Prostate gland (tissue), 2 donors: ENCODE measurements around the gene INAFM2. TPM values are rescaled to one million over a fixed set of nuclear protein-coding genes. Genes with fewer than 3 reads are reported as not detected.

Experiments
- DNase-seq: peaks from one replicate; pipeline ENCODE4 v3.0.0-alpha.2; 2019; ENCODE audit warnings: low spot score
- H3K27ac ChIP-seq, 2 donors: fragments of 200-600 bp; sonication (generic); 2 replicates each; pipeline ENCODE4 v1.5.1; 2017 to 2019
- H3K27me3 ChIP-seq: fragments of 200-600 bp; sonication (generic); replicated peaks from 2 replicates; pipeline ENCODE4 v1.5.1; 2019; ENCODE audit not compliant: insufficient read depth
- H3K36me3 ChIP-seq, 2 donors: fragments of 200-600 bp; sonication (generic); 1 replicate in 1 of 2; 2 replicates in 1 of 2; pipeline versions ENCODE4 v1.5.1 to v1.8.1; 2017 to 2019
- H3K4me1 ChIP-seq: fragments of 200-600 bp; sonication (generic); replicated peaks from 2 replicates; pipeline ENCODE4 v1.5.1; 2019
- H3K4me3 ChIP-seq, 2 donors: fragments of 200-600 bp; sonication (generic); 2 replicates each; pipeline ENCODE4 v1.5.1; 2017 to 2019
- H3K9me3 ChIP-seq: fragments of 200-600 bp; sonication (generic); 2 replicates; pipeline ENCODE4 v1.5.1; 2017
- POLR2A ChIP-seq: fragments of 450-650 bp; IDR thresholded peaks from one replicate; pipeline ENCODE4 v1.6.1; 2016; ENCODE audit warnings: antibody characterized with exemption, mild to moderate bottlenecking
- POLR2AphosphoS5 ChIP-seq: sonication (generic); formaldehyde crosslinking; IDR thresholded peaks from one replicate; pipeline ENCODE4 v1.6.1; 2017; ENCODE audit warnings: antibody characterized with exemption
- WGBS: methylation state at CpG from one replicate; pipeline ENCODE4 v1.1.5; 2018; 5-methylcytosine and 5-hydroxymethylcytosine counted together
- intact Hi-C: fragments of 100-400 bp; cut with DNase I; formaldehyde crosslinking; loops from one replicate; pipeline ENCODE4 v1.14.2; 2022
- total RNA-seq, 2 donors: library from RNA; depleted of rRNA; stranded (reverse); fragments of >200 nt; gene quantifications; one replicate each; pipeline ENCODE4 v1.1.0, GENCODE V29; 2016
- TF ChIP-seq, protein P1 (sequence below), 4 experiments: fragments of 200-600 bp in 2 of 4; fragments of 450-650 bp in 2 of 4; sonication (generic) in 2 of 4; IDR thresholded peaks; 1 replicate in 3 of 4; 2 replicates in 1 of 4; pipeline ENCODE4 v1.5.1; 2016 to 2019; ENCODE audit warnings: antibody characterized with exemption in 4 of 4, mild to moderate bottlenecking in 2 of 4, moderate library complexity in 2 of 4

INAFM2 gene
- total RNA-seq, 2 donors from 2014 or later = 18.7 to 24.3 TPM

DNA sequence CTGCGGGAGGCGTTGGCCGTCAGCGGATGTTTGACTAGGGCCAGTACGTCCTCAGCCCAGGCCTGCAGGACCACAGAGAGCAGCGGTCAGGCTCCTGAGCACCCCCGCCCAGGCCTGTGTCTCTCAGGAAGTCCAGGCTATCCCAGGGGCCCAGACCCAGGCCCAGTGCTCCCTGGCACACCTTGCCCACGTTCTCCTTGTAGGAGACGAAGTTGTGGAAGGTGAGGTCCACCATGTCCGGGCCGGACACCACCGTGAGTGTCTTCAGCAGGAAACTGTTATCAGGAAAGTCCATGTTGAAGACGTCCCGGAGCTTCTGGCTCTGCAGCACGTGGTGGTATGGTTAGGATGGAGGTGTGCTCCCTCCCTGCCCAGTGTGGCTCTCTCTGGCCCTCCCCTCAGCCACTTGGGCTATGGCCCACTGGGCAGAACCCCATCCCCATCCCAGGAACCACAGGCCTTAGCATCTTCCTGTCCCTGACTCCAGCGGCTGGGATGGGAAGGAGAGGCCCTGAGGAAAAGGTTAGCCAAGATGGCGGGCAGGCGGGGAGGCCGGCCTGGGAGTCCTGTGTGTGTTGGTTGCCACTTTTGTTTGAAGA lies 21.1 kb upstream of the INAFM2 start:
- 95% methylated on average over 19 of the region's 19 CpGs for WGBS
- H3K4me3 ChIP-seq = no peak overlapping the region
- no peaks in the 10 kb centered on the region for H3K9me3 ChIP-seq
- intact Hi-C loops = no loop called here
- no peaks in the 10 kb centered on the region for H3K36me3 ChIP-seq
- H3K4me1 ChIP-seq = no peaks in the 10 kb centered on the region
- no peak overlapping the region for H3K27ac ChIP-seq
- no peak for DNase-seq
- H3K27me3 ChIP-seq = no peaks in the 10 kb centered on the region
- TF ChIP-seq, protein P1, sequence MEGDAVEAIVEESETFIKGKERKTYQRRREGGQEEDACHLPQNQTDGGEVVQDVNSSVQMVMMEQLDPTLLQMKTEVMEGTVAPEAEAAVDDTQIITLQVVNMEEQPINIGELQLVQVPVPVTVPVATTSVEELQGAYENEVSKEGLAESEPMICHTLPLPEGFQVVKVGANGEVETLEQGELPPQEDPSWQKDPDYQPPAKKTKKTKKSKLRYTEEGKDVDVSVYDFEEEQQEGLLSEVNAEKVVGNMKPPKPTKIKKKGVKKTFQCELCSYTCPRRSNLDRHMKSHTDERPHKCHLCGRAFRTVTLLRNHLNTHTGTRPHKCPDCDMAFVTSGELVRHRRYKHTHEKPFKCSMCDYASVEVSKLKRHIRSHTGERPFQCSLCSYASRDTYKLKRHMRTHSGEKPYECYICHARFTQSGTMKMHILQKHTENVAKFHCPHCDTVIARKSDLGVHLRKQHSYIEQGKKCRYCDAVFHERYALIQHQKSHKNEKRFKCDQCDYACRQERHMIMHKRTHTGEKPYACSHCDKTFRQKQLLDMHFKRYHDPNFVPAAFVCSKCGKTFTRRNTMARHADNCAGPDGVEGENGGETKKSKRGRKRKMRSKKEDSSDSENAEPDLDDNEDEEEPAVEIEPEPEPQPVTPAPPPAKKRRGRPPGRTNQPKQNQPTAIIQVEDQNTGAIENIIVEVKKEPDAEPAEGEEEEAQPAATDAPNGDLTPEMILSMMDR (IDR thresholded peaks at IDR 0.05) = no peak
- TF ChIP-seq POLR2A = no peak
- no peak for TF ChIP-seq POLR2AphosphoS5

DNA sequence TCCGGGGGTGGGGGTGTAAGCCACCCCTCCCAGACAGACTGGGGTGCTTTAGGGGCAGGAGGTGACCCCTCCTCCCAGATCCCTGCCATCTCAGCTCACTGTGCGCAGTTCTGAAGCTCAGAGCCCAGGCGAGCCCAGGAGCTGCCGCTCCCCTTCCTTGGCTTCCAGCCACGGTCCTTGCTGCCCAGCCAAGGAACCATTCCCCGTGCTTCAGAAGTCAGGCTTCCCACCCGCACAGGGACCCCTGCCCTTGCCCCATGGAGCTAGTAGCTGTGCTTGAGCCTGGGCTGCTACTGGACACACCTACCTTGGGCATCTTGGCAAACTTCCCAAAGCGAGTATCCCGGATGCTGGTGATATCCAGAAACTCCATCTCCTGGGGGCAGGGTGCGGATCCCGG lies 20.5 kb upstream of the INAFM2 start:
- TF ChIP-seq POLR2AphosphoS5 (no peak), POLR2A (no peak)
- TF ChIP-seq, protein P1 (IDR thresholded peaks at IDR 0.05) = no peak
- WGBS = 65% methylated on average over 10 of the region's 11 CpGs
- no peaks in the 10 kb centered on the region for H3K36me3 ChIP-seq
- no peaks in the 10 kb centered on the region for H3K27me3 ChIP-seq
- intact Hi-C loops = no loop called here
- no peak overlapping the region for H3K4me3 ChIP-seq
- no peaks in the 10 kb centered on the region for H3K9me3 ChIP-seq
- DNase-seq = no peak
- no peaks in the 10 kb centered on the region for H3K4me1 ChIP-seq
- H3K27ac ChIP-seq = no peak overlapping the region

DNA sequence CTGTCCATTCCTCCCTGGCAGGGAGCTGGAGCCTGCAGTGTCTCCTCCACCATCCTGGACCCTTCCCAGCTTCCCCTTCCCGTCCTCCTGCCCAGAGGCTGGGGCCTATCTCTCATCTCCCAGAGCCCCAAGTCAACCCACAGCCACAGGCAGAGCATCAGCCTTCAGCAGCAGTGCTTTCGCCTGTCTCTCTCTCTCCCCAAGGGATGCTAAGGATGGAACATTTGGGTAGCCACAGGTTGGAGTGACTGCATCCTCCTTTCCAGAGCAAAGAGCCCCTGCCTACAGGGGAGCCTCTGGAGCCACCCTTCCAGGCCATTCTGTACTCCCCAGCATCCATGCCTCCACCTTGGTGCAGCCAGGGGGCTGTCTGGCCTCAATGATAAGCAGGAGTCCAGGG lies 19.9 kb upstream of the INAFM2 start:
- H3K4me1 ChIP-seq = no peaks in the 10 kb centered on the region
- intact Hi-C loops = no loop called here
- H3K36me3 ChIP-seq = no peaks in the 10 kb centered on the region
- H3K9me3 ChIP-seq = no peaks in the 10 kb centered on the region
- H3K4me3 ChIP-seq = no peak overlapping the region
- no peak for DNase-seq
- H3K27me3 ChIP-seq = no peaks in the 10 kb centered on the region
- TF ChIP-seq, protein P1 (IDR thresholded peaks at IDR 0.05) = no peak
- TF ChIP-seq POLR2A (no peak), POLR2AphosphoS5 (no peak)
- 95% methylated on average over 2 of the region's 2 CpGs for WGBS
- H3K27ac ChIP-seq = no peak overlapping the region

DNA sequence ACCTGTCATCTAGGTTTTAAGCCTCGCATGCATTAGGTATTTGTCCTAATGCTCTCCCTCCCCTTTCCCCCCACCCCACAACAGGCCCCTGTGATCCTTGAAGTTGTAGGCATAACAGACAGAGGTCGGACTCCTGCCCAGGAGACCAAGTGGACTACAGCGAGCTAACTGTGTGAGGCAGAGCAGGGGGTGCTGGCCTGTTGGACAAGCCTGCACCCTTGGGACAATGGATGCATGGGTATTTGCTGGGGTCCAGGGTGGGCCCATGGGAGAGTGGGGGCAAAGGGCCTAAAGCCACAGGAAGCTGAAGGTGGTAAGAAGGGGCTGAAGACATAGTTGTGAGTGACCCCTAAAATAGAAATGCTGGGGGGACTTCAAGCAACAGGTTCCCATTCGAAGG lies 18.2 kb upstream of the INAFM2 start:
- Histone ChIP-seq H3K36me3 (no peaks in the 10 kb centered on the region), H3K4me3 (no peak overlapping the region), H3K9me3 (no peaks in the 10 kb centered on the region), H3K4me1 (no peaks in the 10 kb centered on the region), H3K27ac (no peak overlapping the region), H3K27me3 (no peaks in the 10 kb centered on the region)
- 85% methylated on average over 4 of the region's 4 CpGs for WGBS
- DNase-seq = no peak
- TF ChIP-seq POLR2A (no peak), POLR2AphosphoS5 (no peak)
- TF ChIP-seq, protein P1 (IDR thresholded peaks at IDR 0.05) = no peak
- intact Hi-C loops = no loop called here

DNA sequence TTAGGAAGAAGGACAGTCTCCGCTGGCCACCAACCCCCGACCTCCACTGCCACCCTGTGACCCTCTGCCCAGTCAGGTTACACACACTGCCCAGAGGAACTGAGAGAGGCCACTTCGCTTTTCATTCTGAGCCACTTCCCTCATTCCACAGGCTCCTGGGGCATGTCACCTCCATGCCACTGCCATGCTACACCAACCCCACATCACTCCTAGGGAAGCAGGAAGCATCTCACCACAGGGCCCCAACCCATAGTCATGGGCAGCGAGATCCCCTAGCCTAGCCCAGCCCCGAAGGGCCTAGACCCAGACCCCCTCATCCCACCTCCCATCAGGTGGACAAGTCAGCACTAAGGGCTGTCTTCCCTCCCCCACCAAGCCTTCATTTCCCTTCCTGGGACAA lies 17.1 kb upstream of the INAFM2 start:
- no peaks in the 10 kb centered on the region for H3K9me3 ChIP-seq
- H3K4me1 ChIP-seq = no peaks in the 10 kb centered on the region
- intact Hi-C loops = no loop called here
- no peak for TF ChIP-seq POLR2AphosphoS5
- TF ChIP-seq, protein P1 (IDR thresholded peaks at IDR 0.05) = no peak
- TF ChIP-seq POLR2A = no peak
- no peak for DNase-seq
- H3K27ac ChIP-seq = no peak overlapping the region
- H3K4me3 ChIP-seq = no peak overlapping the region
- WGBS = 87% methylated on average over 5 of the region's 5 CpGs
- no peaks in the 10 kb centered on the region for H3K27me3 ChIP-seq
- H3K36me3 ChIP-seq = no peaks in the 10 kb centered on the region
